HepG2 (cell line): ENCODE data around the gene SAMD4A. TPM values are rescaled to one million over a fixed set of nuclear protein-coding genes. Genes with fewer than 3 reads are reported as not detected.

Experiments
- ATAC-seq: fragments of 200-7000 bp; cut with Tn5 transposase; 3 replicates; pipeline ENCODE4 v1.9.1; 2020; ENCODE audit warnings: mild to moderate bottlenecking, moderate library complexity
- BruUV-seq: library from RNA; stranded (reverse); fragments of 400-500 nt; replicated peaks from 2 replicates; lab custom pipeline; 2021; lab: Mats Ljungman, UMichigan
- CTCF ChIA-PET: fragments of 300-600 bp; formaldehyde crosslinking; extraction: SDS; loops from one replicate; lab custom pipeline; 2021; ENCODE audit warnings: low total read pairs, inconsistent platforms, low intra/inter-chr PET ratio; lab: Yijun Ruan, JAX
- POLR2A ChIA-PET: fragments of 350-600 bp; sonication (Branson Sonifier 250); formaldehyde crosslinking; loops from one replicate; lab custom pipeline; 2020; ENCODE audit warnings: antibody characterized with exemption, inconsistent platforms; lab: Yijun Ruan, JAX
- DNase-seq: peaks from one replicate; pipeline ENCODE4 v3.0.0-alpha.2; 2015; ENCODE audit warnings: low spot score
- FAIRE-seq: peaks from 3 replicates; lab custom pipeline; 2011; peaks lifted over from hg19 to GRCh38; lab: Jason Lieb, UNC
- H2AFZ ChIP-seq: one replicate; pipeline ENCODE4 v1.6.1; 2011; ENCODE audit warnings: low read length, inconsistent platforms
- H3K27ac ChIP-seq: fragments of 300-600 bp; 3 replicates; pipeline ENCODE4 v1.8.0; 2011; ENCODE audit warnings: mixed run types, mild to moderate bottlenecking, mixed read lengths, low read length, inconsistent platforms; ENCODE audit not compliant: insufficient read depth; ENCODE audit errors: extremely low read length
- H3K27me3 ChIP-seq, 2 experiments: fragments of 200-600 bp in 1 of 2; 2 replicates in 1 of 2; 3 replicates in 1 of 2; pipeline versions ENCODE4 v1.6.0 to v1.8.0; 2011; ENCODE audit warnings: low read length in 2 of 2, mild to moderate bottlenecking in 2 of 2, moderate library complexity in 2 of 2, inconsistent platforms in 1 of 2; ENCODE audit not compliant: insufficient read depth in 2 of 2, control insufficient read depth in 1 of 2
- H3K36me3 ChIP-seq, 2 experiments: fragments of 200-600 bp in 1 of 2; replicated peaks in 1 of 2; 2 replicates in 1 of 2; 3 replicates in 1 of 2; pipeline versions ENCODE4 v1.5.1 to v1.8.0; 2011; ENCODE audit warnings: low read length in 2 of 2, inconsistent platforms in 1 of 2; ENCODE audit not compliant: insufficient read depth in 2 of 2, control insufficient read depth in 1 of 2
- H3K4me1 ChIP-seq: 2 replicates; pipeline ENCODE4 v1.5.1; 2012; ENCODE audit warnings: low read length, inconsistent platforms; ENCODE audit not compliant: insufficient read depth
- H3K4me2 ChIP-seq: 2 replicates; pipeline ENCODE4 v1.6.0; 2011; ENCODE audit warnings: low read depth, low read length, inconsistent platforms
- H3K4me3 ChIP-seq, 3 experiments: fragments of 200-600 bp in 1 of 3; sonication (generic), shearing (Covaris generic) in 1 of 3; replicated peaks in 1 of 3; 2 replicates each; pipeline ENCODE4 v1.5.1; 2011 to 2016; ENCODE audit warnings: low read length in 3 of 3, inconsistent platforms in 2 of 3, low read depth in 2 of 3, mild to moderate bottlenecking in 2 of 3, control low read depth in 1 of 3, mixed read lengths in 1 of 3; ENCODE audit not compliant: insufficient read depth in 1 of 3
- H3K79me2 ChIP-seq: one replicate; pipeline ENCODE4 v1.6.1; 2011; ENCODE audit warnings: low read length, inconsistent platforms; ENCODE audit not compliant: insufficient read depth
- H3K9ac ChIP-seq: 2 replicates; pipeline ENCODE4 v1.6.0; 2011; ENCODE audit warnings: mild to moderate bottlenecking, low read depth, low read length, inconsistent platforms; ENCODE audit not compliant: insufficient read depth
- H3K9me3 ChIP-seq: 2 replicates; pipeline ENCODE4 v1.5.1; 2012; ENCODE audit warnings: mild to moderate bottlenecking, low read length
- H4K20me1 ChIP-seq: 2 replicates; pipeline ENCODE4 v1.6.0; 2011; ENCODE audit warnings: inconsistent platforms, mild to moderate bottlenecking, low read length, moderate library complexity; ENCODE audit not compliant: insufficient read depth
- CBX1 ChIP-seq: IDR thresholded peaks from one replicate; pipeline ENCODE4 v1.6.1; 2016; ENCODE audit warnings: antibody characterized with exemption, low read depth
- GABPB1 ChIP-seq: IDR thresholded peaks from 2 replicates; pipeline ENCODE4 v1.6.1; 2016; ENCODE audit warnings: mild to moderate bottlenecking, missing genetic modification reagents, moderate library complexity, missing compliant biosample characterization
- HDAC1 ChIP-seq: sonication (generic); formaldehyde crosslinking; IDR thresholded peaks from 2 replicates; pipeline ENCODE4 v1.5.1; 2020; ENCODE audit warnings: mild to moderate bottlenecking, missing genetic modification reagents
- NPAS2 ChIP-seq: sonication (generic); formaldehyde crosslinking; IDR thresholded peaks from 2 replicates; pipeline ENCODE4 v1.8.0; 2022; ENCODE audit warnings: mild to moderate bottlenecking, missing genetic modification reagents, borderline replicate concordance
- RFXANK ChIP-seq: IDR thresholded peaks from 2 replicates; pipeline ENCODE4 v1.6.1; 2016
- SNRNP70 ChIP-seq: fragments of 200-400 bp; formaldehyde crosslinking; IDR thresholded peaks from 2 replicates; pipeline ENCODE4 v1.6.1; 2017; ENCODE audit warnings: mild to moderate bottlenecking, low read depth, low read length, moderate library complexity
- SP2 ChIP-seq: sonication (generic); formaldehyde crosslinking; IDR thresholded peaks from 2 replicates; pipeline ENCODE4 v1.5.1; 2020; ENCODE audit warnings: mild to moderate bottlenecking, missing genetic modification reagents
- ZNF101 ChIP-seq: sonication (generic); formaldehyde crosslinking; IDR thresholded peaks from 2 replicates; pipeline ENCODE4 v1.4.0; 2020; ENCODE audit warnings: mild to moderate bottlenecking, low read depth, missing genetic modification reagents, borderline replicate concordance
- ZNF569 ChIP-seq: sonication (generic); formaldehyde crosslinking; IDR thresholded peaks from 2 replicates; pipeline ENCODE4 v1.5.0; 2020; ENCODE audit warnings: mild to moderate bottlenecking, missing genetic modification reagents, moderate library complexity, borderline replicate concordance
- ZNF790 ChIP-seq: sonication (generic); formaldehyde crosslinking; IDR thresholded peaks from 2 replicates; pipeline ENCODE4 v1.8.0; 2022; ENCODE audit warnings: missing genetic modification reagents, mild to moderate bottlenecking, borderline replicate concordance
- ZSCAN21 ChIP-seq: sonication (generic); formaldehyde crosslinking; IDR thresholded peaks from 2 replicates; pipeline ENCODE4 v1.8.0; 2022; ENCODE audit warnings: mild to moderate bottlenecking, missing genetic modification reagents, moderate library complexity, borderline replicate concordance
- WGBS: methylation state at CpG from one replicate; pipeline ENCODE4 v1.1.6; 2017; ENCODE audit warnings: low lambda C conversion rate; 5-methylcytosine and 5-hydroxymethylcytosine counted together
- in situ Hi-C: cut with HindIII; loops from 2 replicates; pipeline ENCODE4 v1.10.0; 2017; ENCODE audit warnings: low pct_unique_long_range_greater_than_20kb; ENCODE audit not compliant: extremely low pct_ligation_motif_present
- intact Hi-C: fragments of 100-400 bp; cut with micrococcal nuclease; formaldehyde crosslinking; loops from one replicate; pipeline ENCODE4 v1.10.0; 2022; ENCODE audit not compliant: unreplicated experiment
- polyA plus RNA-seq, 8 experiments: library from polyadenylated mRNA; depleted of rRNA in 3 of 8; stranded (reverse) in 7 of 8; unstranded in 1 of 8; fragments of >200 nt; fragmentation: Illumina TruSeq in 4 of 8; extraction: Trizol in 4 of 8; gene quantifications; 2 replicates each; pipeline versions ENCODE4 v1.2.1 to v1.2.3, GENCODE V29; 2011 to 2016; ENCODE audit warnings: low read depth in 4 of 8, missing spikeins in 1 of 8, mixed read lengths in 1 of 8; ENCODE audit not compliant: insufficient read depth in 1 of 8
- total RNA-seq, 5 experiments: library from RNA; depleted of rRNA; stranded (reverse); fragments of >200 nt; fragmentation: Illumina TruSeq; extraction: Trizol; gene quantifications; 2 replicates each; pipeline ENCODE4 v1.2.3, GENCODE V29; 2016; ENCODE audit warnings: low read depth in 1 of 5
- TF ChIP-seq, protein P1 (sequence below): IDR thresholded peaks from 2 replicates; pipeline ENCODE4 v1.6.1; 2016; ENCODE audit warnings: missing genetic modification reagents, missing compliant biosample characterization

SAMD4A gene
- total and polyA plus RNA-seq, 2 of the 13 experiments (the other 11 are each of a cell fraction or from before 2014, with no cell fraction given): 11.8 to 13.0 TPM

DNA sequence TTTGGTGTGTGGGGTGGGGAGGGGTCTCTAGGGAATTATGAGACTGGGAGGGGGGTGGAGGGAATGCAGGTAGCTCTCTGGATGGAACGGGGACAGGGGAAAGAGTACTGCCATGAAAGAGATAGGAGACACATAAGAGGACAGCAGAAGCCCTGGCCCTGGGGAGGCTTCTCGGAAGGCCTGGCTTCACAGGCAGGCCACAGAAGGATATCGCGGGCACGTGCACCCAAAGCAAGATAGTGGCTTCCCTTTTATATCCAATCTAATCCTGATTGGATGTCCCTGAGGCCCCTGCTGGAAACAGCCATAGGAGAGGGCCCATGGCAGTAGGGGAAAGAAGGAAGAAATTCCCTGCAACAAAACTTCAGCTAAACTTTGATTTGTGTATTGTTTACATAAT is 222.2 kb downstream of the SAMD4A start:
- Histone ChIP-seq H4K20me1 (no peaks in the 10 kb centered on the region), H3K27ac (no peak overlapping the region), H3K9me3 (no peaks in the 10 kb centered on the region), H3K4me2 (no peak overlapping the region), H3K27me3 (no peaks in the 10 kb centered on the region), H3K4me3 (no peak overlapping the region), H3K4me1 (peaks cover 10% of the 10 kb centered on the region; the same call in 1 of the 2 replicates), H3K9ac (no peak overlapping the region), H2AFZ (no peak overlapping the region), H3K79me2 (no peaks in the 10 kb centered on the region), H3K36me3 (peaks cover 40 to 70% of the 10 kb centered on the region in 2 experiments)
- FAIRE-seq (no peak), DNase-seq (no peak), ATAC-seq (no peak)
- POLR2A ChIA-PET: no interaction called here
- no peak for TF ChIP-seq CBX1
- TF ChIP-seq, protein P1, sequence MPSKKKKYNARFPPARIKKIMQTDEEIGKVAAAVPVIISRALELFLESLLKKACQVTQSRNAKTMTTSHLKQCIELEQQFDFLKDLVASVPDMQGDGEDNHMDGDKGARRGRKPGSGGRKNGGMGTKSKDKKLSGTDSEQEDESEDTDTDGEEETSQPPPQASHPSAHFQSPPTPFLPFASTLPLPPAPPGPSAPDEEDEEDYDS: no peak
- no peak for TF ChIP-seq GABPB1 (CRISPR knock-in tag)
- no peak for TF ChIP-seq ZNF569
- TF ChIP-seq ZNF790 (CRISPR knock-in tag): no peak
- TF ChIP-seq SP2: no peak
- no peak for TF ChIP-seq NPAS2 (CRISPR knock-in tag)
- no peak for TF ChIP-seq RFXANK (CRISPR knock-in tag)
- no peak for TF ChIP-seq HDAC1 (CRISPR knock-in tag)
- TF ChIP-seq ZSCAN21 (CRISPR knock-in tag): no peak
- TF ChIP-seq SNRNP70: no peak
- TF ChIP-seq ZNF101 (CRISPR knock-in tag): no peak
- no TSS peak for BruUV-seq
- intact Hi-C loops (no loop called here), in situ Hi-C loops (no loop called here)
- CTCF ChIA-PET: no interaction called here
- WGBS: 97% methylated on average over 5 of the region's 5 CpGs
